Activated CD4-positive, alpha-beta T cell treated with anti-CD3 and anti-CD28 coated beads for 24 hours (primary cell): ENCODE data around the gene MUC15.

ENCODE experiments used
- DNase-seq, 2 donors: peaks; one replicate each; pipeline ENCODE4 v3.0.0-alpha.2; 2020; ENCODE audit warnings: low read depth in 2 of 2

The MUC15 gene

GRCh38 chr11:26575946-26576345, 3.9 kb upstream of the MUC15 start:
- no peak for DNase-seq

GRCh38 chr11:26573896-26574295, 1.8 kb upstream of the MUC15 start:
- no peak for DNase-seq

- no peak for DNase-seq
Measured at GRCh38 chr11:26572770-26573402, 823 bp upstream of the MUC15 start.

GRCh38 chr11:26569646-26570045, 2.4 kb downstream of the MUC15 start:
- DNase-seq: no peak

GRCh38 chr11:26558190-26558589, 13.9 kb downstream of the MUC15 start:
- no peak for DNase-seq

GRCh38 chr11:26557666-26558065, 14.4 kb downstream of the MUC15 start:
- no peak for DNase-seq

GRCh38 chr11:26556582-26556981, 15.5 kb downstream of the MUC15 start:
- DNase-seq: no peak

GRCh38 chr11:26554455-26554854, 17.6 kb downstream of the MUC15 start:
- no peak for DNase-seq

- DNase-seq: no peak
Measured at GRCh38 chr11:26553182-26553581, 18.9 kb downstream of the MUC15 start.

- no peak for DNase-seq
Measured at GRCh38 chr11:26551186-26551801, 20.8 kb downstream of the MUC15 start.

- no peak for DNase-seq
Measured at GRCh38 chr11:26550022-26550421, 22.0 kb downstream of the MUC15 start.

GRCh38 chr11:26549176-26549575, 22.9 kb downstream of the MUC15 start:
- DNase-seq: no peak

- no peak for DNase-seq
Measured at GRCh38 chr11:26541870-26542269, 30.2 kb downstream of the MUC15 start.

- DNase-seq: no peak
Measured at GRCh38 chr11:26539517-26539916, 32.5 kb downstream of the MUC15 start.

GRCh38 chr11:26537341-26537740, 34.7 kb downstream of the MUC15 start:
- no peak for DNase-seq

GRCh38 chr11:26527685-26528084, 44.4 kb downstream of the MUC15 start:
- no peak for DNase-seq

- DNase-seq: no peak
Measured at GRCh38 chr11:26522912-26523610, 49.0 kb downstream of the MUC15 start.

- no peak for DNase-seq
Measured at GRCh38 chr11:26519469-26519868, 52.6 kb downstream of the MUC15 start.

- DNase-seq: no peak
Measured at GRCh38 chr11:26512196-26512595, 59.9 kb downstream of the MUC15 start.

- no peak for DNase-seq
Measured at GRCh38 chr11:26510756-26511155, 61.3 kb downstream of the MUC15 start.

GRCh38 chr11:26510164-26510563, 61.9 kb downstream of the MUC15 start:
- DNase-seq: no peak
